Ovary (tissue), 9 donors: Measurements from ENCODE around the gene ADAMTS2. TPM values are rescaled to one million over a fixed set of nuclear protein-coding genes. Genes with fewer than 3 reads are reported as not detected.

ENCODE experiments used
- DNase-seq, 5 donors: peaks; one replicate each; pipeline ENCODE4 v3.0.0-alpha.2; 2019 to 2020
- H3K27ac ChIP-seq, 2 donors: fragments of 200-600 bp; one replicate each; pipeline versions ENCODE4 v1.5.1 to v1.8.0; 2019 to 2022
- H3K27me3 ChIP-seq: fragments of 200-600 bp; one replicate; pipeline ENCODE4 v1.8.0; 2022
- H3K36me3 ChIP-seq: fragments of 200-600 bp; sonication (generic); one replicate; pipeline ENCODE4 v1.5.1; 2019
- H3K4me1 ChIP-seq: one replicate; pipeline ENCODE4 v1.8.1; 2013; ENCODE audit warnings: mild to moderate bottlenecking, moderate library complexity; ENCODE audit not compliant: insufficient read depth
- H3K4me3 ChIP-seq: fragments of 200-600 bp; sonication (generic); one replicate; pipeline ENCODE4 v1.5.1; 2017
- H3K9me3 ChIP-seq, 2 donors: fragments of 200-600 bp in 1 of 2; sonication (generic) in 1 of 2; one replicate each; pipeline versions ENCODE4 v1.5.1 to v1.8.1; 2013 to 2019; ENCODE audit warnings: mild to moderate bottlenecking in 1 of 2, moderate library complexity in 1 of 2
- CTCF ChIP-seq, 3 donors: fragments of 450-650 bp in 2 of 3; fragments of 200-600 bp in 1 of 3; IDR thresholded peaks; one replicate each; pipeline versions ENCODE4 v1.5.1 to v1.8.0; 2016 to 2022; ENCODE audit warnings: antibody characterized with exemption in 3 of 3, mild to moderate bottlenecking in 1 of 3
- EP300 ChIP-seq: sonication (generic); formaldehyde crosslinking; IDR thresholded peaks from one replicate; pipeline ENCODE4 v1.6.1; 2017; ENCODE audit warnings: antibody characterized with exemption
- POLR2A ChIP-seq: fragments of 450-650 bp; IDR thresholded peaks from one replicate; pipeline ENCODE4 v1.6.1; 2017; ENCODE audit warnings: antibody characterized with exemption, mild to moderate bottlenecking, moderate library complexity
- WGBS, 3 donors: extraction: QIAGEN DNeasy Blood & Tissue Kit in 1 of 3; methylation state at CpG; one replicate each; pipeline versions ENCODE4 v1.1.5 to v1.1.7; 2013 to 2017; 5-methylcytosine and 5-hydroxymethylcytosine counted together
- intact Hi-C, 4 donors: fragments of 100-400 bp; cut with DNase I; formaldehyde crosslinking; loops; one replicate each; pipeline versions ENCODE4 v1.11.0 to v1.15.1; 2022 to 2023
- polyA plus RNA-seq, 2 donors: library from polyadenylated mRNA; stranded (reverse); fragments of 200-250 nt in 1 of 2; fragments of 350-450 nt in 1 of 2; fragmentation: Illumina TruSeq in 1 of 2; extraction: RNeasy Lipid Tissue Mini Kit (QIAGEN cat#74804) in 1 of 2; gene quantifications; one replicate each; pipeline ENCODE4 v1.2.3, GENCODE V29; 2013 to 2014
- total RNA-seq, 7 donors: library from RNA; depleted of rRNA in 2 of 7; stranded (reverse); fragments of >200 nt in 2 of 7; fragmentation: NEBNext Ultra II Directional in 3 of 7; extraction: Animal tissue kit (Norgen Biotek cat#: 25700) in 3 of 7; gene quantifications; one replicate each; pipeline versions ENCODE4 v1.1.0 to v1.2.4, GENCODE V29; 2016 to 2023
- donor health status: DM: no; HTN: no; CAD: no; lungs with moderate emphysema.
- donor health status: DM: no; HTN: no; CAD: no.
- donor health status: Bipolar disorder and iron deficiency.
- donor health status: DM: yes; HTN: yes; CAD: no.
- donor health status: DM: no; HTN: no; CAD: no.
- donor health status: DM: yes; HTN: yes; CAD: no.

ADAMTS2 gene
- total and polyA plus RNA-seq, 9 donors = 7.9 to 31.8 (median 11.5) TPM

GRCh38 chr5:179115845-179116524 lies 229.3 kb downstream of the ADAMTS2 start:
- no peak overlapping the region for H3K4me3 ChIP-seq
- TF ChIP-seq EP300 (no peak), POLR2A (no peak), CTCF (IDR thresholded peaks at IDR 0.05) (no peak)
- H3K9me3 ChIP-seq = peaks cover 0 to 22% of the 10 kb centered on the region in 2 donors
- H3K4me1 ChIP-seq = no peaks in the 10 kb centered on the region
- H3K27ac ChIP-seq = no peak overlapping the region
- no peaks in the 10 kb centered on the region for H3K27me3 ChIP-seq
- intact Hi-C loops = no loop called here
- DNase-seq = peak in 1 of 5 donors; percentile 4
- 95 to 96% (median 95%) methylated on average over 9 of the region's 9 CpGs for WGBS, 3 donors
- no peaks in the 10 kb centered on the region for H3K36me3 ChIP-seq

- peaks cover 0 to 22% of the 10 kb centered on the region in 2 donors for H3K9me3 ChIP-seq
- H3K27ac ChIP-seq = no peak overlapping the region
- no peaks in the 10 kb centered on the region for H3K36me3 ChIP-seq
- TF ChIP-seq CTCF (IDR thresholded peaks at IDR 0.05) (no peak), EP300 (no peak), POLR2A (no peak)
- 88 to 89% (median 88%) methylated on average over 5 of the region's 5 CpGs for WGBS, 3 donors
- DNase-seq = no peak
- H3K4me3 ChIP-seq = no peak overlapping the region
- no peaks in the 10 kb centered on the region for H3K27me3 ChIP-seq
- intact Hi-C loops = no loop called here
- H3K4me1 ChIP-seq = no peaks in the 10 kb centered on the region
Observed at GRCh38 chr5:179115307-179115706, 230.0 kb downstream of the ADAMTS2 start.

GRCh38 chr5:179114756-179115155 lies 230.5 kb downstream of the ADAMTS2 start:
- DNase-seq = peak in 1 of 5 donors; percentile 1
- H3K27me3 ChIP-seq = no peaks in the 10 kb centered on the region
- TF ChIP-seq EP300 (no peak), POLR2A (no peak), CTCF (IDR thresholded peaks at IDR 0.05) (no peak)
- peaks cover 0 to 22% of the 10 kb centered on the region in 2 donors for H3K9me3 ChIP-seq
- intact Hi-C loops = no loop called here
- H3K4me3 ChIP-seq = no peak overlapping the region
- no peaks in the 10 kb centered on the region for H3K4me1 ChIP-seq
- WGBS, 3 donors = 95 to 96% (median 96%) methylated on average over 7 of the region's 7 CpGs
- H3K36me3 ChIP-seq = no peaks in the 10 kb centered on the region
- H3K27ac ChIP-seq = no peak overlapping the region

- intact Hi-C loops = no loop called here
- Histone ChIP-seq H3K4me1 (no peaks in the 10 kb centered on the region), H3K4me3 (no peak overlapping the region), H3K27ac (no peak overlapping the region), H3K9me3 (peaks cover 0 to 22% of the 10 kb centered on the region in 2 donors), H3K27me3 (no peaks in the 10 kb centered on the region), H3K36me3 (no peaks in the 10 kb centered on the region)
- TF ChIP-seq POLR2A (no peak), EP300 (no peak), CTCF (IDR thresholded peaks at IDR 0.05) (no peak)
- WGBS, 3 donors = 93% methylated on average over 12 of the region's 12 CpGs
- DNase-seq = no peak
Observed at GRCh38 chr5:179113945-179114641, 231.2 kb downstream of the ADAMTS2 start.
